ENCODE results near the gene EXOC6B. TPM values are rescaled to one million over a fixed set of nuclear protein-coding genes. Genes with fewer than 3 reads are reported as not detected.

EXOC6B gene
- total and polyA plus RNA-seq, 12 donors: 16.3 to 243 (median 144) TPM

DNA sequence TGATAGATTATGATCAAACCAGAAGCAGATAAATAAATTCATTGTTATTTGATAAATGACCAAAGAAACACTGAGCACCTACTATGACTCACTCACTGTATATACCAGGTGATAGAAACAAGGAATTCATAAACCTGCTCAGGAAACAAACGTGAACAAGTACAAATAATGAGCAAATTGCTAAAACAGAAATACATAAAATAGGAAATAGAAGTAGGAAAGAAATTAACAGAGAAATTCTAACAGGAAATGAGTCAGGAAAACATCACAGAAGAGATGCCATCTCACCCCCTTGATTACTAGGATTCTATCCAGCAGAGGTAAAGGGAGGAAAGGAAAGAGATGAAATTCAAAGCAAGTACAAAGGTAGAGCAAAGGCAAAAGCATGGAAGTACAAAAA, 31.3 kb downstream of the EXOC6B start:
- 42% methylated on average over 1 of the region's 1 CpG for WGBS, 2 donors
- peak overlapping the region in 8 of 10 donors; percentile 13 to 72 (median 60) for H3K27ac ChIP-seq
- peak overlapping the region in 1 of 10 donors; percentile 3 for H3K4me3 ChIP-seq
- H3K9me3 ChIP-seq: no peaks in the 10 kb centered on the region
- peaks cover 0 to 52% (median 24%) of the 10 kb centered on the region in 9 donors for H3K4me1 ChIP-seq
- intact Hi-C loops (cut with DNase I): loop anchor here in 1 of 10 donors (5.0 kb wide), 1 partner anchor 33 kb away; the partner anchor contains the start of gene EXOC6B
- DNase-seq: no peak
- peak in 2 of 8 donors; percentile 16 to 48 for ATAC-seq
- TF ChIP-seq CTCF (IDR thresholded peaks at IDR 0.05): no peak
- no peaks in the 10 kb centered on the region for H3K27me3 ChIP-seq
- no peaks in the 10 kb centered on the region for H3K36me3 ChIP-seq

DNA sequence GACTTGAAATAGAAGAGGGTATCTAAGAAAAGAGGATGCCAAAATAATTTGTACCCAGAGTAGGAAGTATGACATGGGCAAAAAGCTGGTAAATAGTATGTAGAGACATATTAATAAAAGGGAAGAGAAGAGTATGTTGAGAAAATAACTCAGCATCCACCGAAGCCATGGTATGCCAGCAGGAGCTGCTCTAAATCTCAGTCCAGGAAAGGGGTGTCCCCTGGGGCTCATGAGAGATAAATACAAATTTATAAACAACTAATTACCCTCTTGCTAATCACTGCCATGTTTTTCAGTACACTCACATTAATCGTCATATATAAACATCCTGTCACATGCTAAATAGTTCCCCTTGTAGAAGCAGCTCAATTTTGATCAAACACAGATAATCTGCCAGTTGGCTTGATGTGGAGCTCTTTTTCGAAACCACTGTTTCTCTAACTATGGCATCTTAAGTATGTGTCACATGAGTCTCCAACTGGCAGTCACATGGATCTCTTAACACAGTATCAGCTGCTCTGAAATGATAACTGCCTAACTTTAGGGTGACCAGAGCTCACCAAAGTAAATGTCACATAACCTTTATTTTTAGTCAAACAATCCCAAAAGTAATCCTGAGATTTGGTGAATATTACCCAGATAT, 31.9 kb downstream of the EXOC6B start:
- Histone ChIP-seq H3K27ac (peak overlapping the region in 9 of 10 donors; percentile 24 to 72 (median 57)), H3K27me3 (no peaks in the 10 kb centered on the region), H3K4me3 (peak overlapping the region in 1 of 10 donors; percentile 3), H3K9me3 (no peaks in the 10 kb centered on the region), H3K4me1 (peaks cover 0 to 57% (median 30%) of the 10 kb centered on the region in 9 donors), H3K36me3 (no peaks in the 10 kb centered on the region)
- no peak for TF ChIP-seq CTCF (IDR thresholded peaks at IDR 0.05)
- 23 to 35% methylated on average over 3 of the region's 3 CpGs for WGBS, 2 donors
- peak; percentile 56 to 92 (median 84) for ATAC-seq
- intact Hi-C loops (cut with DNase I): loop anchor here in 1 of 10 donors (5.0 kb wide), 1 partner anchor 33 kb away; the partner anchor contains the start of gene EXOC6B
- peak in 1 of 2 donors; percentile 21 for DNase-seq

GRCh38 chr2:72789241-72789640, 36.6 kb downstream of the EXOC6B start:
- no peak for DNase-seq
- no peak overlapping the region for H3K4me3 ChIP-seq
- intact Hi-C loops (cut with DNase I): loop anchor here in 2 of 10 donors (5.0 kb wide), 1 partner anchor 33 kb away; no protein-coding TSS in a partner anchor
- H3K4me1 ChIP-seq: peaks cover 2 to 36% (median 23%) of the 10 kb centered on the region in 9 donors
- H3K36me3 ChIP-seq: peaks cover 0 to 3% (median 0%) of the 10 kb centered on the region in 9 donors
- peak overlapping the region in 3 of 10 donors; percentile 3 to 25 (median 16) for H3K27ac ChIP-seq
- no peak for TF ChIP-seq CTCF (IDR thresholded peaks at IDR 0.05)
- WGBS, 2 donors: 87 to 91% methylated on average over 1 of the region's 1 CpG
- no peak for ATAC-seq
- H3K9me3 ChIP-seq: peaks cover 0 to 6% (median 0%) of the 10 kb centered on the region in 11 donors
- H3K27me3 ChIP-seq: no peaks in the 10 kb centered on the region

DNA sequence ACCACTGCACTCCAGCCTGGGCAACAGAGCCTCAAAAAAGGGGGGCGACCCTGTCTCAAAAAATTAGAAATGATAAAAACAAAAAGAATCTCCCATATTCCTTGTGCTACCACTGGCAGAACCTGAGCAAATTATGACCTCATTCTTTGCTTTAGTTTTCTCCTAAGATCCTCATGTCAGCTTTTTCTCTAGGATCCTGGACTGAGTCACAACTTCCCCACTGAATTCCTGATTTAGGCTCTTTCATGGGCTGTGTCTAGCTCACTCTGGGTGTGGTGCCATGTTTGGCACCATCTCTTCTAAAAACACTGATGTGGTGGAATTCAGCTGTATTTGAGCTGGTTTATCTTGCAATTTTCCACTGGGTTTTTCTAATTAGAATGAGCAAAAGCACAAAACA, 37.1 kb downstream of the EXOC6B start:
- ATAC-seq (peak in 7 of 8 donors; percentile 51 to 93 (median 65)), DNase-seq (no peak)
- no peak overlapping the region for H3K4me3 ChIP-seq
- peaks cover 2 to 31% (median 18%) of the 10 kb centered on the region in 9 donors for H3K4me1 ChIP-seq
- peak overlapping the region in 3 of 10 donors; percentile 3 to 25 (median 16) for H3K27ac ChIP-seq
- H3K9me3 ChIP-seq: peaks cover 0 to 10% (median 0%) of the 10 kb centered on the region in 11 donors
- H3K27me3 ChIP-seq: no peaks in the 10 kb centered on the region
- peaks cover 0 to 8% (median 0%) of the 10 kb centered on the region in 9 donors for H3K36me3 ChIP-seq
- 100% methylated on average over 1 of the region's 1 CpG for WGBS, 2 donors
- TF ChIP-seq CTCF (IDR thresholded peaks at IDR 0.05): no peak
- intact Hi-C loops (cut with DNase I): loop anchor here in 2 of 10 donors (5.0 kb wide), 1 partner anchor 34 kb away; no protein-coding TSS in a partner anchor

Data from heart right ventricle (tissue), 16 donors.